ENCODE data around the gene TRPM2.
A peak's percentile ranks its signal among the peaks of the same experiment; 100 is the strongest.
"Not testable (repeated sequence)": the region's sequence is repeated elsewhere in the genome, so short reads cannot be mapped to it uniquely, and the experiment has no call there.

TRPM2 gene

DNA sequence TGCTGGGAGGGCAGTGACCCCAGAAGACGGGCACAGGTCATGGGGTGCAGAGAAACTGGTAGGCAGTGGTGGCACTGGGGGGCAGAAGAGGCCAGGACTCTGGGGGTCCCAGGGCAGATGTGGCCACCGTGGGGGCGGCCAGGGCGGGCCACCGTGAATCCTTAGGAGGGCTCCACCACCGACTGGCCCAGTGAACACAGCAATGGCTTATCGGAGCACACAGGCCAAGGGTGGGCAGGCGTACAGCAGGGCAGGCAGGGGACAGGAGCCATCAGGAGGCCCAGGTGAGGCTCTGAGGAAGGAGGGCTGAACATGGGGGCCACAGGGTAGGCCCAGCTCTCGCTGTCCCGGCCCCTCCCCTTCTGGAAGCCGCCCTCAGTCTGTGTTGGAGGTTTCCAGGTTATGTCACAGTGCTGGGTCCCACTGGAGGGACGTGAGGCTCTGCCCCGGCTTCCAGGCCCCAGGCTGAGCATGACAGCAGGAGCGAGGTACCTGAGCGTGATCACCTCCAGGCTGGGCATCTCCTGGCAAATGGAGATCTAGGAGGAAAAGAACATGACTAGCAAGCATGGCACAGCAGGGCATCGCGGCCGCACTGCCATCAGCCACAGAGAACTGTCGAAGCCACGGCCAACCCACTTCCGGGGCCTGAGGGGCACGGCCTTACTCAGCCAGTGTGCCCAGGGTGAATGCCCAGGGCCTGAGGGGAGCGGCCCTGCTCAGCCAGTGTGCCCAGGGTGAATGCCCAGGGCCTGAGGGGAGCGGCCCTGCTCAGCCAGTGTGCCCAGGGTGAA lies 18.0 kb upstream of the TRPM2 start:
- no peak overlapping the region for H3K4me3 ChIP-seq (ENCODE audit: low read depth, low read length)
- TF ChIP-seq, protein P1, sequence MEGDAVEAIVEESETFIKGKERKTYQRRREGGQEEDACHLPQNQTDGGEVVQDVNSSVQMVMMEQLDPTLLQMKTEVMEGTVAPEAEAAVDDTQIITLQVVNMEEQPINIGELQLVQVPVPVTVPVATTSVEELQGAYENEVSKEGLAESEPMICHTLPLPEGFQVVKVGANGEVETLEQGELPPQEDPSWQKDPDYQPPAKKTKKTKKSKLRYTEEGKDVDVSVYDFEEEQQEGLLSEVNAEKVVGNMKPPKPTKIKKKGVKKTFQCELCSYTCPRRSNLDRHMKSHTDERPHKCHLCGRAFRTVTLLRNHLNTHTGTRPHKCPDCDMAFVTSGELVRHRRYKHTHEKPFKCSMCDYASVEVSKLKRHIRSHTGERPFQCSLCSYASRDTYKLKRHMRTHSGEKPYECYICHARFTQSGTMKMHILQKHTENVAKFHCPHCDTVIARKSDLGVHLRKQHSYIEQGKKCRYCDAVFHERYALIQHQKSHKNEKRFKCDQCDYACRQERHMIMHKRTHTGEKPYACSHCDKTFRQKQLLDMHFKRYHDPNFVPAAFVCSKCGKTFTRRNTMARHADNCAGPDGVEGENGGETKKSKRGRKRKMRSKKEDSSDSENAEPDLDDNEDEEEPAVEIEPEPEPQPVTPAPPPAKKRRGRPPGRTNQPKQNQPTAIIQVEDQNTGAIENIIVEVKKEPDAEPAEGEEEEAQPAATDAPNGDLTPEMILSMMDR (conservative IDR thresholded peaks at IDR 0.05; ENCODE audit: low read depth, low read length): no peak
- DNase-seq (ENCODE audit: low read depth): no peak

DNA sequence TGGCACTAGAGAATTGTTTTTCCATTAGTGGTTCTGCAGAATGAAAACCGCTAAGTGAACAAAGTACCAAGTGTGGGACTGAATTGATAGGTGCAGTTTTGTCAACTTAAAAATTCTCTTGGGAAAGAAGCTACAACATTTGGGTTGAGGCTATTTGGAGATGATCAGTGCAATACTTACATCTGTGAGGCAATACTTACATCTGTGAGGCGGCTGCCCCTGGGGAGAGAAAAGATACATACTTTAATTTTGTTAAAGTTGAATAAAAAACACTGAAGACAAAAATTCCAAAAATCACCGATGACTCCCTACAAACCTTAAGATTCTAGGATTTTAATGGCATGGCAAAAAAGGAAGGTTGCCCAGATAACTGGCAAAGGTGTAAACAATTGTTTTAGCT lies 16.0 kb upstream of the TRPM2 start:
- peak; percentile 22 for DNase-seq (ENCODE audit: low read depth)
- TF ChIP-seq, protein P1 (conservative IDR thresholded peaks at IDR 0.05; ENCODE audit: low read depth, low read length): no peak
- no peak overlapping the region for H3K4me3 ChIP-seq (ENCODE audit: low read depth, low read length)

DNA sequence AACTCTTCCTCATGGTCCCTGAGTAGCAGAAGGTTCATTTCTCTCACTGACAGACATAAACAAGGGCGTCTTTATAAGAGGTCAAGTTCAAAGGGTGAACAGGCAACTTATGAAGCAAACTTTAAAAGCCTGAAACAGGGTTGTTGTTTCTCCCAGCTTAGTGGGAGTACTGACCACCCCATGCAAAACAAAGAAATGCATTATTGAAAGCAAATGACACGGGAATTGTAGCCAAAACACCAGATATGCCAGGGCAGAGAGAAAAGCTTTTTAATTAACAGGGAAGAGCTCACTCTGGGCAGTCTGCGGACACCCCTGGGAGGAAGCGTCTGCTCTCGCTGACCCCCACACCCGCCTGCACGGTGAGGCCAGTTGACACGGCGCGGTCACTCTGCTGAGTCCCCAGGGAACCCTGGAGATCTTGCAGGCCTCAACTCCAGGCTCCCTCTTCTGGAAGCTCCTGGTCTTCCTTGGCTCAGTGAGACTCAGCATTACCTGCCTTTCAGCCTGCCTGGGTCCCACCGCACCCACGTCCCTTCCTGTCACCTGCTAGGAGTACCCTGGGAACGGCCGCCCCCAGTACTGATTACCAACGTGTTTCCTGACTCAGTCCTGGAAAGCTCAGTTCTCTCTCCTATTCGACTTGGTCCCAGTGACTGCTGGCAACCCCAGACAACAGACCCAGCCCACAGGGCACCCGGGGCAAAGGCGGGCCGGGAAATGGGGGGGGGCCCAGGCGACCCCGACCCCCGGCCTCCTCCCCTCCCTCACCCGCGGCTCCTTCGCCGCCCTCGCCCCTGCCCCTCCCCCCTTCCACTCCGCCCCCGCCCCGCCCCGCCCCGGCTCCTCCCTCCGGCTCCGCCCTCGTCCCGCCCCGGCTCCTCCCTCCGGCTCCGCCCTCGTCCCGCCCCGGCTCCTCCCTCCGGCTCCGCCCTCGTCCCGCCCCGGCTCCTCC lies 15.2 kb upstream of the TRPM2 start:
- peak; percentile 59 for DNase-seq (ENCODE audit: low read depth)
- H3K4me3 ChIP-seq (ENCODE audit: low read depth, low read length): peak overlapping the region; percentile 58
- TF ChIP-seq, protein P1 (conservative IDR thresholded peaks at IDR 0.05; ENCODE audit: low read depth, low read length): peak; percentile 61

DNA sequence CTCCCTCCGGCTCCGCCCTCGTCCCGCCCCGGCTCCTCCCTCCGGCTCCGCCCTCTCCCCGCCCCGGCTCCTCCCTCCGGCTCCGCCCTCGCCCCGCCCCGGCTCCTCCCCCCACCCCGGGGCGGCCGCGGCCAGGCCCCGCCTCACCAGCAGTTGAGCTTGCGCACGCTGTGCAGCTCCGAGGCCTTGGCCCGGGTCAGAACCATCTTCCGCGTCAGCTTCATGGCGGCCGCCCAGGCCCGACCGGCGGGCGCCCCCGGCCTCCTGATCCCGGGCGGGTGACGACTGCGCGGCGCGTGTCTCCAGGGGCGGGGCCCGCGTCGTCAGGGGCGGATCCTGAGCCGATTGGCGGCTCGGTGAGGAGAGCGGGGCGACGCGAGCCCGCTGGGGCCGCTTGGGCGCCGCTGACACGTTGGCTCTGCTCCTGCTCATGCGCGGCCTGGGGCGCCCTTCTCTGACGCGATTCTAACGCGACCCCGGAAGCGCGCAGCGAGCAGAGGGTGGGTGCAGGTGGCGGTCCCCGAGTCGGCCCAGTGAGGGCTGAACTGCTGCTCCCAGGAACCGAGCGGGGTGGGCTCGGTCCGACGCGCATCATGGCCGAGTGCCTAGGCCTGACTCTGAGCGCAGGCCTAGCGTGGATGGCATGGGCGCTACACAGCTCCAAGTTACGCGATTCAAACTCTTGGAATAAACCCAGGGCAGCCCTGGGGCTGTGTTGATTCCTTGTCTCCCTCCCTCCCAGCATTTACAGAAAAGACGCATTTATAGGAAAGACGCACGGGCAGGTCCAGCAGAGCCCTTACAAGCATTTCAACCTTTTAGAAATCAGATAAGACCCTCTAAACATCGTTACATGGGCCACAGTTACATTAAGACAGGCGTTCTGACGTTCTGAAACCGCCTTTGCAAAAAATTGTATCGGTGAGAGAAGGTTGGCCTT lies 14.2 kb upstream of the TRPM2 start, which contains the start of gene CFAP410:
Gene CFAP410, minus strand, starts transcription at position 420 of the 940 bp plus-strand sequence. Its CDS starts 196 bp downstream, at position 224.
- peak within 1 kb of the TSS; percentile 97 for H3K4me3 ChIP-seq (ENCODE audit: low read depth, low read length)
- TF ChIP-seq, protein P1 (conservative IDR thresholded peaks at IDR 0.05; ENCODE audit: low read depth, low read length): no peak
- DNase-seq (ENCODE audit: low read depth): peak; percentile 98

DNA sequence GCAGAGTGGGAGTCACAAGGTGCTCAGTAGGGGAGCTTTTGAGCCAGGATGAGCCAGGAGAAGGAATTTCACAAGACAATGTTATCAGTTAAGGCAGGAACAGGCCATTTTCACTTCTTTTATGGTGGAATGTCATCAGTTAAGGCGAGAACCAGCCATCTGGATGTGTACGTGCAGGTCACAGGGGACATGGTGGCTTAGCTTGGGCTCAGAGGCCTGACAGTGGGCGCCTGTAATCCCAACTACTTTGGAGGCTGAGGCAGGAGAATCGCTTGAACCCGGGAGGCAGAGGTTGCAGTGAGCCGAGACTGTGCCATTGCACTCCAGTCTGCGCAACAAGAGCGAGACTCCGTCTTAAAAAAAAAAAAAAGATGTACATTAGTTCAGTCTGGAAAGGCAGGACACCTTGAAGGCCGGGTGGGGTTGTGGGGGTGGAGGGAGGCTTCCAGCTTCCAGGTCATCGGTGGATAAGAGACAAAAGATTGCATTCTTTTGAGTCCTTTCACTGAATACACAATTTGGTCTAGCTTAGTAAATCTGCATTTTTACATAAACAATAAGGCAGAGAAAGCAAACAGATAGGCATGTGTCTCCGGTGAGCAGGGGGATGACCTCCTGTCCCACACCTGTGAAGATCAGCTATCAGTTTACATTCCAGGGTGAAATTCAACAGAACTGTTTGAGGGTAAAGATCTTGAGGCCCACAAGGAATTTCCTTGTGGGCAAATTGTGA lies 11.5 kb upstream of the TRPM2 start:
- H3K4me3 ChIP-seq (ENCODE audit: low read depth, low read length); DNase-seq (ENCODE audit: low read depth): not testable (repeated sequence)

DNA sequence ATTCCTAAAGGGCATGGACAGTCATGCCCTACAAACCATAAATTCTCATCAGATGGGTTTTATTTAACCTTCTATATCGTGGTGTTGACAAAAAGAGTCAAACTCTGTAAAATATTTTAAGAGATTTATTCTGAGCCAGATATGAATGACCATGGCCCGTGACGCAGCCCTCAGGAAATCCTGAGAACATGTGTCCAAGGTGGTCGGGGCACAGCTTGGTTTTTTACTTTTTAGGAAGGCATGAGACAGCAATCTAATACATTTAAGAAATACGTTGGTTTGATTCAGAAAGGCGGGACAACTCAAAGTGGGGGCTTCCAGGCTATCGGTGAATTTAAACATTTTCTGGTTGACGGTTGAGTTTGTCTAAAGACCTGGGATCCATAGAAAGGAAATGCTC lies 10.4 kb upstream of the TRPM2 start:
- not testable (repeated sequence) for DNase-seq (ENCODE audit: low read depth); H3K4me3 ChIP-seq (ENCODE audit: low read depth, low read length)

DNA sequence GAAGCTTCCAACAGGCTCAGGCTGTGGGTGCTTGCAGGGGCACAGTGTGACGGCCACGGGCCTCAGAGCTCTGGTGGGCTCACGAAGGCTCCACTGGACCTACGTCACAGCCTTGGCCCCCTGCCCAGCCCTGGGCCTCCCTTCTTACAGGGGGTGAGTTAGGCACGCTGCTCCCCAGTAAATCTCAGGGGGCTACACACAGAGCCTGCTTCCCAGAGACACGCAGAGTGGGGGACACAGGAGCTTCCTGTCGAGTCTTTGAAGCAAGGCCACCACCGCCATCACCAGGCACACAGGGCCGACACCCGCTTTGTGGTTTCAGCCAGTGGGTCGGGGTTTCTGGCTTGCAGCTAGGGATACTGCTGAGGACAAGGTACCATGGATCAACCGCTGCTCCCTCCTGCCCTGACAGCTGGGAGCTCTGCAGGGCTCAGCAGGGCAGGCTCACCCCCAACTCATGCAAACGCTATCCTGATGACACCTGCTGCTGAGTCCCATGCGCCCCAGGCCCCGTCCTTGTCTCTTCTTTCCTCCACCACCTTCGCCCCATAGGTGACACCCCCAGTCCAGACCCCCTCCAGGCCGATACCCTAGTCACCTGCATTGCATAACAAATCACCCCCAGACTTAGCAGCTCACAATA lies 8.8 kb upstream of the TRPM2 start:
- DNase-seq (ENCODE audit: low read depth): no peak
- TF ChIP-seq, protein P1 (conservative IDR thresholded peaks at IDR 0.05; ENCODE audit: low read depth, low read length): no peak
- no peak overlapping the region for H3K4me3 ChIP-seq (ENCODE audit: low read depth, low read length)
